ENCODE results near the gene RILPL2.

RILPL2 gene

GRCh38 chr12:123397400-123397799 lies 39.1 kb downstream of the RILPL2 start:
- DNase-seq (ENCODE audit: low read depth) = no peak

GRCh38 chr12:123396954-123397353 lies 39.5 kb downstream of the RILPL2 start:
- no peak overlapping the region for H3K4me3 ChIP-seq (ENCODE audit: low read depth, low read length)
- TF ChIP-seq MYC (IDR thresholded peaks at IDR 0.05; ENCODE audit: low read depth, low read length) (no peak), POLR2A (IDR thresholded peaks at IDR 0.05; ENCODE audit: extremely low read depth, insufficient read length) (no peak), CTCF (IDR thresholded peaks at IDR 0.05; ENCODE audit: low read depth, low read length) (no peak)
- TF ChIP-seq, protein P1, sequence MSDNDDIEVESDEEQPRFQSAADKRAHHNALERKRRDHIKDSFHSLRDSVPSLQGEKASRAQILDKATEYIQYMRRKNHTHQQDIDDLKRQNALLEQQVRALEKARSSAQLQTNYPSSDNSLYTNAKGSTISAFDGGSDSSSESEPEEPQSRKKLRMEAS (IDR thresholded peaks at IDR 0.05; ENCODE audit: low read depth, low read length) = no peak

More at GRCh38 chr12:123397400-123397799, 39.1 kb downstream of the RILPL2 start:
- TF ChIP-seq, protein P1 (IDR thresholded peaks at IDR 0.05; ENCODE audit: low read depth, low read length) = no peak
- TF ChIP-seq POLR2A (IDR thresholded peaks at IDR 0.05; ENCODE audit: extremely low read depth, insufficient read length) (no peak), CTCF (IDR thresholded peaks at IDR 0.05; ENCODE audit: low read depth, low read length) (no peak), MYC (IDR thresholded peaks at IDR 0.05; ENCODE audit: low read depth, low read length) (no peak)
- H3K4me3 ChIP-seq (ENCODE audit: low read depth, low read length) = no peak overlapping the region

GRCh38 chr12:123396543-123396942 lies 39.9 kb downstream of the RILPL2 start:
- TF ChIP-seq, protein P1 (IDR thresholded peaks at IDR 0.05; ENCODE audit: low read depth, low read length) = no peak
- TF ChIP-seq POLR2A (IDR thresholded peaks at IDR 0.05; ENCODE audit: extremely low read depth, insufficient read length) (no peak), MYC (IDR thresholded peaks at IDR 0.05; ENCODE audit: low read depth, low read length) (no peak), CTCF (IDR thresholded peaks at IDR 0.05; ENCODE audit: low read depth, low read length) (no peak)
- H3K4me3 ChIP-seq (ENCODE audit: low read depth, low read length) = no peak overlapping the region
- DNase-seq (ENCODE audit: low read depth) = no peak

More at GRCh38 chr12:123396954-123397353, 39.5 kb downstream of the RILPL2 start:
- no peak for DNase-seq (ENCODE audit: low read depth)

DNA sequence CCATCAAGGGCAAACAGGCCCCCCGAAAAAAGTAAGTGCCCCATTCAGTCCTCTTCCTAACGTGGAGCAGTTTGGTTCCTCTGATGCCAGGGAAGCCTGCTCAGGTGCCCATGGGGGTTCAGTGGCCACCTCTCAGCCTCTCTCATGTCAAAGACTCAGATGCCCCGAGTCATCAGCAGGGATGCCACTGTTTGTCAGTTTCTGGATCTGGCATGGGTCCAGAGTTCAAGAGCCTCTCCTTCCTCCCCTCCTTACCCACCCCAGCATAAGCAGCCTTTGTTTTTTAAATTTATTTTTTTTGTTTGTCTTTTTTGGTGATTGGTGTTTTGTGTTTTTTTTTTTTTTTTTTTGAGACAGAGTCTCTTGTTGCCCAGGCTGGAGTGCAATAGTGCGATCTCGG lies 41.2 kb downstream of the RILPL2 start:
- H3K4me3 ChIP-seq (ENCODE audit: low read depth, low read length) = no peak overlapping the region
- TF ChIP-seq, protein P1 (IDR thresholded peaks at IDR 0.05; ENCODE audit: low read depth, low read length) = no peak
- TF ChIP-seq MYC (IDR thresholded peaks at IDR 0.05; ENCODE audit: low read depth, low read length) (no peak), POLR2A (IDR thresholded peaks at IDR 0.05; ENCODE audit: extremely low read depth, insufficient read length) (no peak), CTCF (IDR thresholded peaks at IDR 0.05; ENCODE audit: low read depth, low read length) (no peak)
- DNase-seq (ENCODE audit: low read depth) = no peak

GRCh38 chr12:123393747-123394146 lies 42.7 kb downstream of the RILPL2 start:
- TF ChIP-seq CTCF (IDR thresholded peaks at IDR 0.05; ENCODE audit: low read depth, low read length) (no peak), MYC (IDR thresholded peaks at IDR 0.05; ENCODE audit: low read depth, low read length) (no peak), POLR2A (IDR thresholded peaks at IDR 0.05; ENCODE audit: extremely low read depth, insufficient read length) (no peak)
- TF ChIP-seq, protein P1 (IDR thresholded peaks at IDR 0.05; ENCODE audit: low read depth, low read length) = no peak
- DNase-seq (ENCODE audit: low read depth) = no peak
- H3K4me3 ChIP-seq (ENCODE audit: low read depth, low read length) = no peak overlapping the region

Data from NB4 (cell line).